Activated CD4-positive, alpha-beta T cell treated with anti-CD3 and anti-CD28 coated beads, Interleukin-2, amount 50 U/mL, for 48 hours (primary cell): ENCODE data around the gene NCF4.
A peak's percentile ranks its signal among the peaks of the same experiment; 100 is the strongest.

Experiments used
- DNase-seq, 2 experiments: peaks; one replicate each; pipeline ENCODE4 v3.0.0-alpha.2; 2020

The NCF4 gene

DNA sequence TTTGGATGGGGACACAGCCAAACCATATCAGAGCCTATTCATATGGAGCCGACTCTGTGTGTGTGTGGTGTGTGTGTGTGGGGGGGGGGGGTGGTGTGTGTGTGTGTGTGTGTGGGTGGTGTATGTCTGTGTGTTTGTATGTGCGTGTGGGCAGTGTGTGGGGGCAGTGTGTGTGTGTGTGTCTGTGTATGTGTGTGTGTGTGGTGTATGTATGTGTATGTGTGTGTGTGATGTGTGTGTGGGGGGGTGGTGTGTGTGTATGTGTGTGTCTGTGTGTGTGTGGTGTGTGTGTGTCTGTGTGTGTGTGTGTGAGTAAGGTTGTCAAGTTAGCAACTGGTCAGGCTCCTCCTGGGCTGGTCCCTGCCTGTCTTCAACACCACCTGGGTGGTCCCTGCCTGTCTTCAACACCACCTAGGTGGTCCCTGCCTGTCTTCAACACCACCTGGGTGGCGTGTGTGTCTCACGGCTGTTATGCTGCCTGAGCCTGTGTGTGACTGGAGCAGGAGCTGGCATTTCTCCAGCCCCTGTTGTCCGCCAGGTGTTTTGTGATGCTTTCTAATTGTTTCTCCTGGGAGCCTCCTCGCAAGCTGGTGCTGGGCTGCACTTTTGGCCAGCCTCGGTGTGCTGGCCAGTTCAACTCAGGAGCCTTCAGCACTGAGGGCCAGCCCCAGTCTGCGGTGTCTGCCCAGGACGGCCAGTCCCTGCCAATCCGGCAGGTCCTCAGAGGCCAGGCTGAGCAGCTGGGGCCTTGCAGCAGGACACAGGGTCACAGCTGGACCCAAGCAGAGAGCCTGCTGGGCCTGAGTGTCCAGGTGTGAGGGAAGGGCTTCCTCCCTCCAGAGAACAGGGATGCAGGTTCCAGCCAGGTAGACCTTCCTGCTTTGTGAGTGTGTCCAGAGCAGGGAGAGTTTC lies 22.4 kb upstream of the NCF4 start:
- DNase-seq: no peak

DNA sequence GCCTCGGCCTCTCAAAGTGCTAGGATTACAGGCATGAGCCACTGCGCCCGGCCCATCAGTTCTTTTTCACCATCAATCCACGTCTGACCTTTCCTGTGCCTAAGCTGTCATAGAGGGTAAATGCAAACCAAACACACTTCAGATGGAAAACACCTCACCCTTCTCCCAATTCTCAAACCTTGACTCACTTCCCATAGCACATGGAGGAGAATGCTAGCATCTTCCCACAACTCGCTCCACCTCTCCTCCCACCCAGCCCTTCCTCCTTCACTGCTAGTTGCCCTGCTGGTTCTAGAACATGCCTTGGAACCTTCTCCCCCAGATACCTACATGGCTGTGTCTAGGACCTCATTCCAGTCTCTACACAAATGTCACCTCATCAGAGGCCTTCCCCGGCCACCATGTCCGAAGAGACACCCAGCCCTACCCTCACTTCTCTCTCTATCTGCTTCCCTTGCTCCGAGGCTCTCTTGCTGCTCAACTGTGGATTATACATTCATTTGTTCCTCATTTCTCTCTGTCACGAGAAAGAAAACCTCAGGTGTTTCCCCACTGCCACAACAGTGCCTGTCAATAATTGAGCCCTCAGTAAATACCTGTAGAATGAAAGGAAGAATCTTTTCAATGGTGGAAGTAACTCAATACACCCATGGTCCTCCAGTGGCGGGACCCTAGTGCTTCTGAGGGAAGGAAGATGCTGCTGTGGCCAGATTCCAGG lies 21.3 kb upstream of the NCF4 start:
- no peak for DNase-seq

DNA sequence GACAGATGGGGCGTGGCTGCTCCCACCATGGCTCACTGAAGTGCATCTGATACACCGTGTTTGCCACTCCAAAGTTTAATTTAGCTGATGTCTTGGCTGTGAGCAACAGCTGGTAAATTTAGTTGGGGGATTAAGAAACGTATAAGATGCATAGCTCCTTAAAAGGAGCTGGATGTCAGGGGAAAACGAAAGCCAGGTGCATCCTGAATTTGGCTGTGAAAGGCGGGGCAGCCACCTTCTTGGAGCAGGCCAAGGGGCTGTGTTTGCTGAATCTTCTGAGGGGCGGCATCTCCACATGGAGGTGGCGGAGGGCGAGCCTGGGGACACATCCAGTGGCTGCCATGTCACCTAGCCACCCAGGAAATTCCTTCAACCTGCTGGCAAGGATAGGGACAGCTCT lies 20.7 kb upstream of the NCF4 start:
- DNase-seq: no peak

DNA sequence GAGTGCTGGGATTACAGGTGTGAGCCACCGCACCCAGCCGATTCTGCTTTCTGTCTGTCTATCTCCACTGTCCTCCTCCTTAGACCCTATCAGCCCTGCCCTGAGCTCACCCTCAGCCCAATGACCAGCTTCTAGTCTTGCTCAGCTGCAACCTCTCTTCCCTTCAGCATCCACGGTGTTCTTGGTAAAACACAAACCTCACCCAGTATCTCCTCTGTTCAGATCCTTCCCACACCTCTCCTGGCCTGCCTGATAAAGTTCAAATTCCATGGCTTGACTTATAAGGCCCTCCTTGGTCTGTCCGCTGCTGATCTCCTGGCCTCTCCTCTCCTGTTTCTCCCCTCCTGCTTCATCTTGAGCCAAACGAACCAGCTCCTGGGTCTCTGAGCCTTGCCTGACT lies 14.5 kb upstream of the NCF4 start:
- no peak for DNase-seq

DNA sequence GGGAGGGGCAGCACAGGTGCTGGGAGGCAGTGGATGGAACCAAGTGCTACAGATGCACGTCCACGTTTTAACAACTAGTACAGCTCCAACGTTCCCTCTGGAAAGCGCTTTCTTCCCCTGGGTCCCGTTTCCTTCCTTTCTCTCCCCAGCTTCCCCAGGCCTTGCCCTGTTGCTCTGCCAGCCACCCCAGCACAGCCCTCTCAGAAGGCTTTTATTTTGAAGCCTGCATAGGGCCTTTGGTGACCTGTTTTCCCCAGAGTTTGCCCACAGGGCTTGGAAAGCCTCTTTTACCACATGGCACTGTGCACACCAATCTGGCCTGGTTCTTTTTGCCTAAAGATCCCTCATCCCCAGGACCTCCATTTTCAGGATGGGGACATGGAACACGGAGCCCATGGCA lies 13.9 kb upstream of the NCF4 start:
- no peak for DNase-seq

DNA sequence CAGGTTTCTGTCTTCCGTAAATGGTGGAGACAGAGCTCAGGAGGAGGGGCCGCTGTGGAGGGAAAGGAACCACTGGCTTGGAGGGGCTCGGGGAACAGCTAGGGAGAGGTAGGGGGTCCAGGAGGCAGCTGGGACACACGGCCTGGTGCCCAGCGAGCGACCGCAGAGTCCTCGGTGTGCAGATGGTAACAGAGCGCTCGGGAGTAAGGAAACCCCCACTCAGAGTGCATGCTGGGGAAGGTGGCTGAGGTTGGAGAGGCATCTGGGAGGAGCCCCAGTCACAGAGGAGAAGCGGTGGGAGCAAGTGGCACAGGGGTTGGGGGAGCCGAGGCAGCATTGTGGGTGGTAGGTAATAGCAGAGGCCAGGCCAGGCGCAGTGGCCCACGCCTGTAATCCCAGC lies 10.8 kb upstream of the NCF4 start:
- no peak for DNase-seq

DNA sequence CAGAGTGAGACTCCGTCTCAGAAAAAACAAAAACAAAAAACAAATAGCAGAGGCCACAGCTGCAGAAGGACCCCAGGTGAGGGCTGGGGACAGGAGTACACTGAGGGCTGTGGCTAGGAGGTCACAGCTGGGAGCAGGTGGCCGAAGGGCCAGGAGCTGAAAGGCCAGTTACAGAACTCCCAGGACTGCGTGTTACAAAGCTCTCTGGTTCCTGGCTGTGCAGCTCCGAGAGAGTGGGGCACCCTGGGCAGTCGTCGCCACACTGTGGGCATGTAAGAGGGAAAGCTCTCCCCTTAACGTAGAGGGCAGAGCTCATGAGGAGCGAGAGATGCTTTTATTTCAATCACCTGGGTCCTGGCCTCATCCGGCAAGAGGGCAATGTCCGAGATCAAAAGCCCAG lies 10.1 kb upstream of the NCF4 start:
- no peak for DNase-seq

DNA sequence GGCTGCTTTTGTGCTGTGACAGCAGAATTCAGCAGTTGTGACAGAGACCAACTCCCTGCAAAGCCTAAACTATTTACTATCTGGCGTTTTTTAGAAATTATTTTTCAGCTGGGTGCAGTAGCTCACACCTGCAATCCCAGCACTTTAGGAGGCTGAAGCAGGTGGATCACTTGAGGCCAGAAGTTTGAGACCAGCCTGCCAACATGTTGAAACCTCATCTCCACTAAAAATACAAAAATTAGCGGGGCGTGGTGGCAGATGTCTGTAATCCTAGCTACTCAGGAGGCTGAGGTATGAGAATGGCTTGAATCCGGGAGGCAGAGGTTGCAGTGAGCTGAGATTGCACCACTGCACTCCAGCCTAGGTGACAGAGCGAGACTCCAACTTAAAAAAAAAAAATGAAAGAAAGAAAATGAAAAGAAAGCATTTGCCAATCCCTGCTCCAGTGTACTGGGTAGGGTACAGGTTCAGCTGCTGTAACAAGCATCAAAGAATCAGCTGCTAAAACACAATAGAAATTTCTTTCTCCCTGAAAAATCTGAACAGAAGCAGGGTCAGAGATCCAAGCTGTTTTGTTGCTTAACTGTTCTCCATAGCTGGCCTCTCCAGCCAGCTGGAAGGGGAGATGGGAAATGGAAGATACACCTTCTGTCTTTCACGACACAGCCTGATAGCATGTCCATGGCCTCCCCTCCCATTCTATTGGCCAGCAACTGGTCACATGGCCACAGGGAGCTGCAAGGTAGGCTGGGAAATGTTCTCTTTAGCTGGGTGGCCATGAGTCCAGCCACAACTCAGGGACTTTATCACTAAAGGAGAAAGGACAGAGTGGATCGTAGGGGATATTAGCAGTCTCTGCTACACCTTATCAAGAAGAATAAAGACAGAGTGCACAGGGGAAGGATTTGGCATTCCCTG lies 8.5 kb upstream of the NCF4 start:
- no peak for DNase-seq

DNA sequence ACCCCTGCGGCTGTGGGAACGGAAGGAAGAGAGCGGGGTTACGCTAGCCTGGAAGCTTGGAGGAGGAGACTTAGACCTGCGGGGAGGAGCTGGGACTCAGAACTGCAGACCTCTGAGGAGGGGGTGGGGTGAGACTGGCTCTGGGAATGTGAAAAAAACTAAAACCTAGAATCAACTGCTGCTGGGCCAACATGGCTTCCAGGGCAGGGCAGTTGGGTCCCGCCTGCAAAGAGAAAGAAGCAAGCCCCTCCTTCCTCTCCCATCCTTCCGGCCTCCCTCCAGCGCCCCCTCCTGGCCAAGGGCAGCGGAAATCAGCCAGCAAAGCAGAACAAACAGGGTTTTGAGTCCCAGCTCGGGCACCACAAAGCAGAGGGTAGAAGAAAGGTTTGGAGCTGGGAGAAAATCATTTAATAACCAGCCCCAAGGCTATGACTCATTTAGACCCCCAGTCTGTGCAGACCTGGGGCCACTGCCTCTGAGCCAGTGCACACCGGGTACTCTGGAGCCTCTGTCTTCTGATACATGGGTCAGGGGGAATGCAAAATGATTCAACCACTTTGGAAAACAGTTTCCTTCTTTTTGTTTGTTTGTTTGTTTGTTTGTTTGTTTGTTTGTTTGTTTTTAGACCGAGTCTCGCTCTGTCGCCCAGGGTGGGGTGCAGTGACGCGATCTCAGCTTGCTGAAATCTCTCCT lies 7.3 kb upstream of the NCF4 start:
- DNase-seq: peak; percentile 95 to 96

DNA sequence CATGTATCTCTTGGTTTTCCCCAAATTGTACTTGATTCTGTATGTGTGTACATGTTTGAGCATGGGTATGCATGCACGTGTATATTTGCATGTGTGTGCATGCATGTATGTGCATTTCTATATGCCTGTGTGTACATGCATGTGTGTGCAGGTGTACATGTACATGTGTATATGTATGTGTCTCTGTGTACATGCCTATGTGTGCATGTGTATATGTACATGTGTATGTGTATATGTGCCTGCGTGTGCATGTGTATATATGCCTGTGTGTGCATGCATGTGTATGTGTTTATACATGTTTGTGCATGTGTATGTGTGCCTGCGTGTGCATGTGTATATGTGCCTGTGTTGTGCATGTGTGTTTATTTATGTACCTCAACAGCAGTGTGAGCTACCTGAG lies 5.3 kb upstream of the NCF4 start:
- DNase-seq: no peak

DNA sequence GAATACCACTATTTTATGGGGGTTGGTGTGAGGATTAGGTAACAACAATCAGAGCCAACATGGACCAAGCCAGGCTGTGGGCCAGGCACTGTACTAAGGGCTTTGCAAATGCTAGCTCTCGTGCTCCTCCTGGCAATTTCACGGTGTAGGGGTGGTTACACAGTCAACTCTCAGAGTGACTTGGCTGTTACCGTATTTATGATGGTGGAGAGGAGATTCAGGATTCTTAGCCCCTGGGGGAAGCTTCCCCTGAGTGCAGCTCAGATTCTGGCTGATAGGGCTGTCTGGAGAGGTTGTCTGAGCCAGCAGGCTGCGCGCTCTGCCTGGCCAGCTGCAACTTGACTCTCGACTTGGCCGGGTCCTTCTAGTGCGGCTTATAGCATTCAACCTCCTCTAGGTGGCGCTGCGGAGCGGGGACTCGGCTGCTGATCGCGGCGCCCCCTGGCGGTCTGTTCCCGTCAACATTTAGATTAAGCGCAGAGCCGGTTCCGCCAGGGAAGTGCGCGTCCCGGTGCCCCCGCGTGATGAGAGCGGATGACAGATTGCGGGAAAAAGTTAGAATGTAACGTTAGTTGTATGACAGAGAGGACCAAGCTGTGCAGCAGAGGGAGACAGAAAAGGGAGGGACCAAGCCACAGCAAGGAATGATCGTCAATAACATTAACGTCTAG lies 4.5 kb upstream of the NCF4 start:
- DNase-seq: peak; percentile 95 to 96

DNA sequence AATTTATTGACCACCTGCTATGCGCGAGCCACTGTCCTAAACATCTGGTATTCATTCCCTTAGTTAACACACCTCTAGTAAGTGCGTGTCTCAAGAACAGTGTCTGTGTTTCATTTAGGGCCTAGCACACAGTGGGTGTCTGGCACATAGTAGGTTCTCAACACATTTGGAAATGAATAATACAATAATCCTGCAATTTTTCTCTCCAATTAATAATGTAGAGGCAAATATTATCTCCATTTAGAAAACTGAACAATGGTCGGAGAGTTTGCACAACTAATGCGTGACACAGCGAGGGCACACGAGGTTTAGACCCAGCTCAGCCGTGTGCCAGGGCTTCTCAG lies 4.0 kb upstream of the NCF4 start:
- DNase-seq: no peak

DNA sequence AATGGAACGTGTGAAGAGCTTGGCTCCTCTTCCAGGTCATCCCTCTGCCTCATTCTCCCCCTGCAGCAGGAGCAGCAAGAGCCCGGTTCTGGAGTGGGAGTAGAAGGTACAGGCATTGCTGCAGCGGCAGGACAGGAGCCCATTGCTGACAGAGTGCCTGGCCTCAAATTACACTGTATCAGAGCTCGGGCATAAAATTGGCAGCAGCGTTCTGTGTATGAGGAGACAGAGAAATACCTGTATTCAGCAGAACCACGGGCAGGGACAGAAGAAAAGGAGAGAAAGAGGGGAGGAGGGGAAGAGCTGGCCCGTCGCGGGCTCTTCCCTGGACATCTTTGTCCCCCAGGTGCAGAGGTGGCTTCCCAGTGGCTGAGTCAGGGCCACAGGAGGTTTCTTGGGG lies 2.6 kb upstream of the NCF4 start:
- no peak for DNase-seq

DNA sequence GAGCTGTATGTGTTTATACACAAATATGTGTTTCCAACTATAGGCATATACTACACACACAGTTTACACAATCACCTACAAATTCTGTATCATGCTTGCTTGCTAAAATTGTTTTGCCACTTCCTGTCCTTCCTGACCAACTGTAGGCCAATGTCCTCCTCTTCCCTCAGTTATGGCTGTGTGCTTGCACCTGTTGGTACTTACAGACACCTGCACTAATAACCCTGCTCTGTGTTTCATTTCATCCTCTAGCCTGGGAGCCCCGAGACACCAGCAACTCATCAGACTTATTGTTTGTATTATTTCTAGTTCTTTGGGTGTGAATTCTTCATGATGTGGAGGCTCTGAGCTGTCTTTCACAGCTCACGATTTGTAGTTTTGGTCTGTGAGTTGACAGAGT lies 1.8 kb upstream of the NCF4 start:
- DNase-seq: no peak

DNA sequence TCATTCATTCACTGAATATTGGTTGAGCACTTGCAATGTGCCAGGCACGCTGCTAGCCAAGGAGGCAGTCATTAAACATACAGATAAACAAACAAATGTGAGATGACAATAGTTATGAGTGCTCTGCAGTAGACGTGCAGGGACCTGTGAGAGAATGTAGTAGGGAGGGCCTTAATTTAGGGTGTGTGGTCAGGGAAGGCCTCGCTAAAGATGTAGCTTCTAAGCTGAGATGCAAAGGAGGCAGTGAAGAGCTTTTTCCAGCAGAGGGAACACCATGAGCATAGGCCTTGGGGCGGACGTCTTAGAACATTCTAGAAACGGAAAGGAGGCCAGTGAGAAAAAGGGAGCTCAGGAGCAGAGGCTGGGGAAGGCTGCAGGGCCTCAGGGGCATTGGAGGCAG lies 789 bp upstream of the NCF4 start:
- DNase-seq: no peak

DNA sequence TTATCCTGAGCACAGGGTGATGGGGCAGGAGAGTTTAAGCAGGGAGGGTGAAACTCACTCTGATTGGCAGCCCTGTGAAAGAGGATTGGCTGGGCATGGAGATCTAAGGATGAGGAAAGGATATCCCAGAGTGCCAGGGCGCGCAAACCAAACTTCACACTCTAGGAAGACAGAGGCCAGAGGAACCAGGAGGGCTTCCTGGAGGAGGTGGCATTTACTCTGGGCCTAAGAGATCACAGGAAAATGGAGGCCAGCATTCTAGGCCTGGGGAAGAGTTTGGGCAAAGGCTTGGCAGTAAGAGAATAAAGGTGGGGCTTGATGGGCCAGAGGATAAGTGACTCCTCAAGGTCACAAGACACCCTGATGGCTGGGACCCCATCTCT lies 377 bp upstream of the NCF4 start:
- no peak for DNase-seq

DNA sequence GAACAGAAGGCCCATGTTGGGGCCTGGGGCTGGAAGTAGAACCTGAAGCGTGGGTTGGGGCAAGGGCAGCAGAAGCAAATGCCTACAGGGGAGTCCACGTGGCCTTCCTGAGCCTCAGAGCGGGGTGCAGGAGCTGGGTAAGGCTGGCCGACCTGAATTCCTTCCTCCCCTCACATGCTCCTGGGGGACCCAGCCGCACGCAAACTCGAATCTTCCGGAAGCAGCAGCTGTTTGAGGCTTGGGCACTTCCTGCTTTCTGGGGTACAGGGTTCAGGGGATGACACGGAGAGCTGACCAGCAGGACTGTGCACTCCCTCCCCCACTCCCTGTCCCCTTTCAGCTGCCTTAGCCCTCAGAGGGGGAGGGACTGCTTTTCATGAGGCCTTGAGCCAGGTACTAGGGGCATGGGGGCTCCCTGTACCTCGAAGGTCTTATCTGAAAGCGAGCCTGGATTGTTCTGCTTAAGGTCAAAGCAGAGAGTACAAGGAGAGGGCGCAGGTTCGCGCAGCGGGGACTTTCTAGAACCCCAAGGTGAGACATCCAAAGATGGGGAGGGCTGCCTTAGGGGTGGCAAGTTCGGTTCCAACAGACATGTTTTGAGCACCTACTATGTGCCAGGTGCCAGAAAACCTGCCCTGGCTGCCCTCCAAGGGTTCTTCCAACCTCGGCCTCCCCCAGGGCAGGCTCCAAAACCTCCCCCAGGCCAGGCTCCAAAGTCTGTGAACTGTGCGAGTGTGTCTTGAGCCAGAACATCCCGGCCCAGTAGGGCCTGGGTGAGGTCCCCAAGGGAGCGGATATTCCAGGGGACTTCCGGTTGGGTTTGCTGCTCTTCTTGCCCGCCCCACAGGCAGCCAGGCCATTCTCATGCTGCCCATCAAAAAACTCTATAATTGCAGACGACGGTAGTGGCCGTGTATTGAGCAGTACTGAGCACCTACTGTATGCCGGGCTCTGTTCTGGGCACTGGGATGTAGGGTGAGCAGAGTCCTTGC lies 1.7 kb downstream of the NCF4 start:
- no peak for DNase-seq

DNA sequence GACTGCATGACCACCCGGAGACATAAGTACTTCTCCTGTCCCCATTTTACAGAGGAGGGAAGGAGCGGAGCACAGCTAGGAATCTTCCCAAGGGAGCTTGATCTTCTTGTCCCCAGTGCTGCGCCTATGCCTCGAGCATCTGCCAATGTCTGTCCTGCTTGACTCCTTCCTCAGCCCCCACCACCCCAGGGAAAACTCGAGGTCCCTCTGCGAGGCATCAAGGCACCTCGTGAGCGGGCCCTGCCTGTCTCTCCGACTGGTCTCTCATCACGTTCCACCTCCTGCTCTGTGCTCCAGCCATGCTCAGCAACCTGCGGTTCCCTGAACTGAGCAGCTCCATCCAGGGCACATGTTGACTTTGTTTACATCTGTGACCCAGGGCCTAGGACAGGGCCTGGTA lies 2.5 kb downstream of the NCF4 start:
- DNase-seq: no peak

DNA sequence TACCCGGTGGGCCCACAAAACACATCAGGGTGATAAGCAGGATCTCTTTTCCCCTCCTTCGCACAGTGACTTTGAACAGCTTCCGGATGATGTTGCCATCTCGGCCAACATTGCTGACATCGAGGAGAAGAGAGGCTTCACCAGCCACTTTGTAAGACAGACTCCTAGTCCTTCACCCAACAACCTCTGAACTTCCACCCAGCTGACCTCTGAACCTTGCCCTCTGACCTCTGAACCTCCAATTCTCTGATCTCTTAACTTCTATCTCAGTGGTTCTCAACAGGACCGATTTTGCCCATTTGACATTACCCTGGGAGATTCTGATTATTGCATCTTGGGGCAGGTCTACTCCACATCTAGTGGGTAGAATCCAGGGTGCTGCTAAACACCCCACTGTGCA lies 3.2 kb downstream of the NCF4 start:
- no peak for DNase-seq

DNA sequence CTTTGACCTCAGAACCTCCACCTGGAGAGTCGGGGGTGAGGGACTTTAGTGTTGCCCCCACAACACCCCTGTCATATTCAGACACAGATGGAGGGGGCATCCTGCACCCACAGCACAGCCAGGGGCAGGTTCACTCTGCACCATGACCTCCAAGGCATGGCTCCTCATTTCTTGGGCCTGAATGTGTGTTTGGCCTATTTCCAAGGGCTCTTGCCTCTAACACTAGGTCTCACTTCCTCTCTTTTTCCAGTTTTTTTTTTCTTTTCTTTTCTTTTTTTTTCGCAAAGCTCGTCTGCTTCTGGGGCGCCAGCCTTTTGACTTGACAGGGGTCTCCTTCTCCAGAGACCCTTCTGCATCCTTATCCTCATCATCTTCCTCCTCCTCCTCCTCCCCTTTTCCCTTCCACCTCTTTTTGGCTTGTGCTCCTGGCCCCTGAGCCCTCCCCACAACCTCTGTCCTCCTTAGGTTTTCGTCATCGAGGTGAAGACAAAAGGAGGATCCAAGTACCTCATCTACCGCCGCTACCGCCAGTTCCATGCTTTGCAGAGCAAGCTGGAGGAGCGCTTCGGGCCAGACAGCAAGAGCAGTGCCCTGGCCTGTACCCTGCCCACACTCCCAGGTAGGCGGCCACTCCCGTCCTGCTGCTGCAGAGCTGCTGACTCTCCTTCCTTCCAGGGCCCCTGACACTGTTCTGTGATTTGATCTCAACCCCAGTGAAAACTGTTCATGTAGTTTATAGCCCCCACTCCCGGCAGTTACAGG lies 3.8 kb downstream of the NCF4 start:
- DNase-seq: no peak
